ENCODE results near the gene CCDC57. TPM values are rescaled to one million over a fixed set of nuclear protein-coding genes. Genes with fewer than 3 reads are reported as not detected.

Gene CCDC57
- total and polyA plus RNA-seq, 2 of the 8 experiments (the other 6 are each of a cell fraction or from before 2014, with no cell fraction given), result 8.4 to 12.9 TPM

GRCh38 chr17:82235056-82235774 lies 22.6 kb upstream of the CCDC57 start:
- H3K18ac ChIP-seq (ENCODE audit: extremely low read depth, low read length), result no peak overlapping the region
- POLR2A ChIA-PET (ENCODE audit: partially characterized antibody), result interaction anchor here (0.6 to 1.8 kb wide), 6 partner anchors 14 to 139 kb away, joined by 3 to 5 read pairs (median 4); no protein-coding TSS in a partner anchor
- CTCF ChIA-PET (ENCODE audit: partially characterized antibody), result interaction anchor here (0.7 to 2.9 kb wide), 18 partner anchors 9 to 386 kb away, joined by 3 to 10 read pairs (median 4); partner anchors contain the start of gene CD7
- no peak overlapping the region for H2BK120ac ChIP-seq (replicated peaks; ENCODE audit: low read depth, low read length)
- H3K27me3 ChIP-seq (replicated peaks in 1 of 4; ENCODE audit: control insufficient read depth in 3 of 4, extremely low read depth in 1 of 4, insufficient read depth in 3 of 4, low read length in 3 of 4), result peaks cover 6 to 27% (median 22%) of the 10 kb centered on the region in 4 experiments
- TF ChIP-seq ATF2 (IDR thresholded peaks at IDR 0.05; ENCODE audit: low read length) (no peak), TCF12 (IDR thresholded peaks at IDR 0.05; ENCODE audit: low read depth, low read length) (no peak), CREB1 (IDR thresholded peaks at IDR 0.05) (no peak), CHD2 (IDR thresholded peaks at IDR 0.05; ENCODE audit: low read length) (no peak)
- no peak overlapping the region for H2AFZ ChIP-seq (ENCODE audit: low read length)
- DNase-seq (ENCODE audit: low read depth in 1 of 2, low spot score in 2 of 2) (no peak), FAIRE-seq (no peak)
- H3K4ac ChIP-seq (replicated peaks; ENCODE audit: insufficient read length, low read depth, low read length), result no peak overlapping the region
- no peak overlapping the region for H3K4me2 ChIP-seq (ENCODE audit: insufficient read depth in 1 of 2, low read depth in 2 of 2, low read length in 2 of 2)
- no peaks in the 10 kb centered on the region; a peak in 1 of 4 replicates for H3K9me3 ChIP-seq (ENCODE audit: insufficient read depth in 2 of 2, low read depth in 1 of 2, low read length in 1 of 2)
- H3K4me1 ChIP-seq (replicated peaks in 1 of 4; ENCODE audit: control insufficient read depth in 3 of 4, insufficient read depth in 4 of 4, low read length in 3 of 4), result peaks cover 0 to 10% (median 5%) of the 10 kb centered on the region in 4 experiments; a peak in 5 of 7 replicates
- no peak overlapping the region for H4K91ac ChIP-seq (replicated peaks; ENCODE audit: insufficient read length, low read length)
- WGBS, 2 experiments (ENCODE audit: extremely low coverage in 1 of 2, insufficient coverage in 1 of 2, insufficient read length in 1 of 2, insufficient replicate concordance in 2 of 2, low coverage in 1 of 2, low lambda C conversion rate in 2 of 2, missing lambda C conversion rate in 1 of 2), result 82% methylated on average over 18 of the region's 19 CpGs; no CpG with 5 or more reads in 1 of the 2 experiments
- H3K4me3 ChIP-seq (ENCODE audit: extremely low read depth in 1 of 4, insufficient read depth in 2 of 4, low read depth in 3 of 4, low read length in 4 of 4), result no peak overlapping the region
- H3K36me3 ChIP-seq (ENCODE audit: control insufficient read depth in 2 of 4, insufficient read depth in 4 of 4, low read length in 3 of 4), result peaks cover 0 to 10% (median 0%) of the 10 kb centered on the region in 4 experiments; a peak in 2 of 8 replicates
- H3K27ac ChIP-seq (ENCODE audit: low read depth, low read length), result no peak overlapping the region
- H4K5ac ChIP-seq (ENCODE audit: insufficient read length, low read depth, low read length), result no peak overlapping the region
- peaks cover 3 to 17% of the 10 kb centered on the region in 2 experiments for H4K20me1 ChIP-seq (replicated peaks in 1 of 2; ENCODE audit: control insufficient read depth in 1 of 2, insufficient read depth in 2 of 2, low read length in 2 of 2)
- H3K79me1 ChIP-seq (ENCODE audit: low read depth, low read length), result no peaks in the 10 kb centered on the region; the same call in 1 of the 2 replicates
- H2AK5ac ChIP-seq (ENCODE audit: low read depth, low read length), result no peak overlapping the region
- H3K23me2 ChIP-seq (ENCODE audit: low read depth, low read length), result peaks cover 5% of the 10 kb centered on the region; the same call in 1 of the 2 replicates
- no peak overlapping the region for H2BK20ac ChIP-seq (ENCODE audit: low read length)
- H3K23ac ChIP-seq (ENCODE audit: insufficient read length), result no peak overlapping the region
- H2BK5ac ChIP-seq (ENCODE audit: low read depth, low read length), result no peak overlapping the region
- no peak overlapping the region for H2BK12ac ChIP-seq (ENCODE audit: low read depth, low read length)
- H3K56ac ChIP-seq (replicated peaks; ENCODE audit: insufficient read length, low read depth, low read length), result no peak overlapping the region
- no peak overlapping the region for H3K14ac ChIP-seq (ENCODE audit: insufficient read length)
- no peak overlapping the region for H2BK15ac ChIP-seq (ENCODE audit: low read length)
- H4K8ac ChIP-seq (ENCODE audit: extremely low read depth, insufficient read depth, low read length), result peak overlapping the region; percentile 68
- H3K9ac ChIP-seq (replicated peaks in 1 of 4; ENCODE audit: extremely low read depth in 1 of 4, low read depth in 3 of 4, low read length in 3 of 4), result no peak overlapping the region
- no peaks in the 10 kb centered on the region for H3K79me2 ChIP-seq (ENCODE audit: control insufficient read depth in 1 of 2, insufficient read depth in 2 of 2, low read length in 2 of 2)
